Liver (tissue), 9 donors: Measurements from ENCODE around the gene TOMM5. TPM values are rescaled to one million over a fixed set of nuclear protein-coding genes. Genes with fewer than 3 reads are reported as not detected.

ENCODE experiments used
- DNase-seq: peaks from one replicate; pipeline ENCODE4 v3.0.0-alpha.2; 2017; ENCODE audit warnings: low spot score
- H3K27ac ChIP-seq, 2 donors: one replicate each; pipeline ENCODE4 v1.7.0; 2013; ENCODE audit warnings: inconsistent platforms in 2 of 2, low read length in 2 of 2, control low read depth in 1 of 2, low read depth in 1 of 2, mild to moderate bottlenecking in 1 of 2
- H3K27me3 ChIP-seq, 4 donors: one replicate each; pipeline versions ENCODE4 v1.6.1 to v1.7.0; 2013; ENCODE audit warnings: low read length in 3 of 4, inconsistent platforms in 1 of 4, mild to moderate bottlenecking in 1 of 4, moderate library complexity in 1 of 4; ENCODE audit not compliant: control insufficient read depth in 4 of 4, insufficient read depth in 4 of 4
- H3K36me3 ChIP-seq, 4 donors: one replicate each; pipeline versions ENCODE4 v1.6.1 to v1.7.0; 2013; ENCODE audit warnings: low read length in 3 of 4, mild to moderate bottlenecking in 3 of 4, low read depth in 1 of 4, moderate library complexity in 1 of 4; ENCODE audit not compliant: control insufficient read depth in 4 of 4, insufficient read depth in 3 of 4
- H3K4me1 ChIP-seq, 4 donors: one replicate each; pipeline versions ENCODE4 v1.6.1 to v1.7.0; 2013; ENCODE audit warnings: low read length in 3 of 4, mild to moderate bottlenecking in 3 of 4, moderate library complexity in 1 of 4; ENCODE audit not compliant: control insufficient read depth in 4 of 4, insufficient read depth in 4 of 4
- H3K4me3 ChIP-seq, 3 donors: one replicate each; pipeline versions ENCODE4 v1.6.1 to v1.7.0; 2013; ENCODE audit warnings: low read length in 3 of 3, control low read depth in 1 of 3, low read depth in 1 of 3, mild to moderate bottlenecking in 1 of 3
- H3K9ac ChIP-seq, 2 donors: one replicate each; pipeline ENCODE4 v1.7.0; 2013; ENCODE audit warnings: low read length in 2 of 2, mild to moderate bottlenecking in 2 of 2, moderate library complexity in 2 of 2, control low read depth in 1 of 2, low read depth in 1 of 2
- H3K9me3 ChIP-seq, 4 donors: one replicate each; pipeline versions ENCODE4 v1.6.1 to v1.7.0; 2013; ENCODE audit warnings: low read length in 3 of 4; ENCODE audit not compliant: control insufficient read depth in 4 of 4
- ATF3 ChIP-seq: IDR thresholded peaks from 2 replicates; pipeline ENCODE4 v1.6.1; 2016; ENCODE audit warnings: antibody characterized with exemption
- CTCF ChIP-seq: fragments of 150-350 bp; IDR thresholded peaks from 2 replicates; pipeline ENCODE4 v1.5.1; 2017; ENCODE audit warnings: improper control_type of control experiment, low read depth, low read length; ENCODE audit not compliant: missing input control
- EGR1 ChIP-seq, 2 donors: IDR thresholded peaks; 2 replicates each; pipeline ENCODE4 v1.6.1; 2016 to 2018; ENCODE audit warnings: antibody characterized with exemption in 2 of 2, low read depth in 2 of 2
- FOXA1 ChIP-seq: IDR thresholded peaks from 2 replicates; pipeline ENCODE4 v1.6.1; 2016; ENCODE audit warnings: antibody characterized with exemption
- FOXA2 ChIP-seq: IDR thresholded peaks from 2 replicates; pipeline ENCODE4 v1.6.1; 2016; ENCODE audit warnings: antibody characterized with exemption
- GABPA ChIP-seq, 2 donors: IDR thresholded peaks in 1 of 2; conservative IDR thresholded peaks in 1 of 2; 2 replicates each; pipeline ENCODE4 v1.6.1; 2016; ENCODE audit warnings: antibody characterized with exemption in 2 of 2, mild to moderate bottlenecking in 1 of 2, moderate library complexity in 1 of 2
- HNF4G ChIP-seq: IDR thresholded peaks from 2 replicates; pipeline ENCODE4 v1.6.1; 2016; ENCODE audit warnings: antibody characterized with exemption
- JUND ChIP-seq, 2 donors: IDR thresholded peaks; 2 replicates each; pipeline ENCODE4 v1.6.1; 2016; ENCODE audit warnings: antibody characterized with exemption in 2 of 2
- MAX ChIP-seq: IDR thresholded peaks from 2 replicates; pipeline ENCODE4 v1.6.1; 2016; ENCODE audit warnings: antibody characterized with exemption
- NR2F2 ChIP-seq: IDR thresholded peaks from 2 replicates; pipeline ENCODE4 v1.6.1; 2016; ENCODE audit warnings: antibody characterized with exemption
- RAD21 ChIP-seq, 2 donors: IDR thresholded peaks; 2 replicates each; pipeline ENCODE4 v1.6.1; 2016; ENCODE audit warnings: antibody characterized with exemption in 2 of 2, mild to moderate bottlenecking in 2 of 2
- RXRA ChIP-seq, 2 donors: IDR thresholded peaks; 2 replicates each; pipeline ENCODE4 v1.6.1; 2017 to 2018; ENCODE audit warnings: antibody characterized with exemption in 2 of 2, mild to moderate bottlenecking in 1 of 2
- SP1 ChIP-seq: IDR thresholded peaks from 2 replicates; pipeline ENCODE4 v1.6.1; 2018; ENCODE audit warnings: antibody characterized with exemption, mild to moderate bottlenecking
- TAF1 ChIP-seq: conservative IDR thresholded peaks from 2 replicates; pipeline ENCODE4 v1.6.1; 2016; ENCODE audit warnings: antibody characterized with exemption, mild to moderate bottlenecking
- YY1 ChIP-seq: IDR thresholded peaks from 2 replicates; pipeline ENCODE4 v1.6.1; 2016; ENCODE audit warnings: antibody characterized with exemption, mild to moderate bottlenecking
- ZBTB33 ChIP-seq: IDR thresholded peaks from 2 replicates; pipeline ENCODE4 v1.6.1; 2016; ENCODE audit warnings: antibody characterized with exemption
- WGBS: extraction: QIAGEN DNeasy Blood & Tissue Kit; methylation state at CpG from one replicate; pipeline ENCODE4 v1.1.7; 2013; 5-methylcytosine and 5-hydroxymethylcytosine counted together
- polyA plus RNA-seq, 2 donors: library from polyadenylated mRNA; stranded (reverse) in 1 of 2; unstranded in 1 of 2; fragments of 200-250 nt in 1 of 2; fragments of >200 nt in 1 of 2; fragmentation: Nextera tagmentation in 1 of 2; extraction: Ambion mirVana in 1 of 2; gene quantifications; one replicate each; pipeline versions ENCODE4 v1.2.1 to v1.2.3, GENCODE V29; 2013 to 2015
- total RNA-seq, 2 donors: library from RNA; depleted of rRNA; stranded (reverse); fragments of >200 nt; gene quantifications; one replicate each; pipeline ENCODE4 v1.2.3, GENCODE V29; 2014
- donor health status: healthy.
- donor health status: healthy.
- donor health status: healthy.
- donor health status: healthy.
- donor health status: healthy.

Gene TOMM5
- total and polyA plus RNA-seq, 4 donors = 43.0 to 107 (median 71.9) TPM

GRCh38 chr9:37620396-37620795 is 28.0 kb upstream of the TOMM5 start:
- H3K27ac ChIP-seq = no peak overlapping the region
- H3K36me3 ChIP-seq = no peaks in the 10 kb centered on the region
- H3K9ac ChIP-seq = no peak overlapping the region
- H3K9me3 ChIP-seq = no peaks in the 10 kb centered on the region
- DNase-seq = no peak
- H3K4me3 ChIP-seq = no peak overlapping the region
- TF ChIP-seq TAF1 (no peak), RXRA (IDR thresholded peaks at IDR 0.05) (no peak), YY1 (no peak), MAX (no peak), ATF3 (no peak), CTCF (no peak), SP1 (no peak), EGR1 (IDR thresholded peaks at IDR 0.05; ENCODE audit: low read depth in 2 of 2) (no peak), FOXA2 (no peak), NR2F2 (no peak), FOXA1 (no peak), JUND (IDR thresholded peaks at IDR 0.05) (no peak), GABPA (IDR thresholded peaks at IDR 0.05 in 1 of 2, conservative IDR thresholded peaks at IDR 0.05 in 1 of 2) (no peak)
- H3K4me1 ChIP-seq = no peaks in the 10 kb centered on the region
- WGBS = 95% methylated on average over 1 of the region's 1 CpG
- no peaks in the 10 kb centered on the region for H3K27me3 ChIP-seq

- WGBS = 92% methylated on average over 3 of the region's 3 CpGs
- H3K4me1 ChIP-seq = no peaks in the 10 kb centered on the region
- DNase-seq = no peak
- H3K9me3 ChIP-seq = no peaks in the 10 kb centered on the region
- H3K4me3 ChIP-seq = no peak overlapping the region
- H3K27ac ChIP-seq = no peak overlapping the region
- H3K27me3 ChIP-seq = no peaks in the 10 kb centered on the region
- no peaks in the 10 kb centered on the region for H3K36me3 ChIP-seq
- TF ChIP-seq TAF1 (no peak), RAD21 (IDR thresholded peaks at IDR 0.05) (no peak), GABPA (IDR thresholded peaks at IDR 0.05 in 1 of 2, conservative IDR thresholded peaks at IDR 0.05 in 1 of 2) (no peak), CTCF (no peak), NR2F2 (no peak), SP1 (no peak), YY1 (no peak), ZBTB33 (no peak), RXRA (IDR thresholded peaks at IDR 0.05) (no peak), JUND (IDR thresholded peaks at IDR 0.05) (no peak), HNF4G (no peak), ATF3 (no peak), MAX (no peak), EGR1 (IDR thresholded peaks at IDR 0.05; ENCODE audit: low read depth in 2 of 2) (no peak), FOXA1 (no peak)
- H3K9ac ChIP-seq = no peak overlapping the region
These were observed 27.4 kb upstream of the TOMM5 start for GRCh38 chr9:37619806-37620205.
